NT2/D1 (cell line): Measurements from ENCODE around the gene HAGH.

Source experiments
- SUZ12 ChIP-seq: IDR thresholded peaks from 2 replicates; pipeline ENCODE4 v1.6.1; 2011; ENCODE audit not compliant: insufficient read length, insufficient read depth; ENCODE audit errors: extremely low read depth
- YY1 ChIP-seq: IDR thresholded peaks from 2 replicates; pipeline ENCODE4 v1.6.1; 2011; ENCODE audit not compliant: insufficient read length, insufficient read depth

GRCh38 chr16:1846416-1846815 is 19.8 kb upstream of the HAGH start:
- TF ChIP-seq YY1 (no peak), SUZ12 (no peak)
